Measurements from ENCODE around the gene ST7. TPM values are rescaled to one million over a fixed set of nuclear protein-coding genes. Genes with fewer than 3 reads are reported as not detected.
"Not testable (repeated sequence)": the region's sequence is repeated elsewhere in the genome, so short reads cannot be mapped to it uniquely, and the experiment has no call there.

Gene ST7
- total RNA-seq, 1 donor from 2014 or later, result 107 TPM

DNA sequence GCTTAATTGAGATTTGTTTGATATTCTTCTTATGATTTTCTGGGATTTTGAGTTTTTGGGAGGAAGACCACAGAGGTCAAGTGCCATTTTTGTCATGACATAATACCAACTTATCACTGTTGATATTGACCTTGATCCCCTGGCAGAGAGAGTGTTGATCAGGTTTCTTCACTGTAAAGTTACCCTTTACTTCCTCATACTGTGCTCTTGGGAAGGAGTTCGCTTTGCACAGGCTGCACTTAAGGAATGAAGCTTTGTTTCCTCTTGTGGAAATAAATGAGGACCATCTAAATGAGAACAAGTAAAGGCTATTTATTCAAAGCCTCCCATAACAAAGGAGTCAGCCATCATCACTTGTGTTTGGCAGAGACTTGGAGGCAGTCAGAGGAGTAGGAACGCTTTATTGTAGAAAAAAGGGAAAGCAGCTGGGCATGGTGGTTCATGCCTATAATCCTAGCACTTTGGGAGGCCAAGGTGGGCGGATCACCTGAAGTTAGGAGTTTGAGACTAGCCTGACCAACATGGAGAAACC is 16.1 kb downstream of the ST7 start:
- no peak for DNase-seq
- no peaks in the 10 kb centered on the region for H3K27me3 Mint-ChIP-seq (ENCODE audit: unreplicated experiment)
- H3K4me1 Mint-ChIP-seq (ENCODE audit: low read depth, unreplicated experiment), result peaks cover 27% of the 10 kb centered on the region
- no peak overlapping the region for H3K27ac Mint-ChIP-seq (ENCODE audit: unreplicated experiment)
- TF ChIP-seq, protein P1, sequence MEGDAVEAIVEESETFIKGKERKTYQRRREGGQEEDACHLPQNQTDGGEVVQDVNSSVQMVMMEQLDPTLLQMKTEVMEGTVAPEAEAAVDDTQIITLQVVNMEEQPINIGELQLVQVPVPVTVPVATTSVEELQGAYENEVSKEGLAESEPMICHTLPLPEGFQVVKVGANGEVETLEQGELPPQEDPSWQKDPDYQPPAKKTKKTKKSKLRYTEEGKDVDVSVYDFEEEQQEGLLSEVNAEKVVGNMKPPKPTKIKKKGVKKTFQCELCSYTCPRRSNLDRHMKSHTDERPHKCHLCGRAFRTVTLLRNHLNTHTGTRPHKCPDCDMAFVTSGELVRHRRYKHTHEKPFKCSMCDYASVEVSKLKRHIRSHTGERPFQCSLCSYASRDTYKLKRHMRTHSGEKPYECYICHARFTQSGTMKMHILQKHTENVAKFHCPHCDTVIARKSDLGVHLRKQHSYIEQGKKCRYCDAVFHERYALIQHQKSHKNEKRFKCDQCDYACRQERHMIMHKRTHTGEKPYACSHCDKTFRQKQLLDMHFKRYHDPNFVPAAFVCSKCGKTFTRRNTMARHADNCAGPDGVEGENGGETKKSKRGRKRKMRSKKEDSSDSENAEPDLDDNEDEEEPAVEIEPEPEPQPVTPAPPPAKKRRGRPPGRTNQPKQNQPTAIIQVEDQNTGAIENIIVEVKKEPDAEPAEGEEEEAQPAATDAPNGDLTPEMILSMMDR (IDR thresholded peaks at IDR 0.05; ENCODE audit: partially characterized antibody, unreplicated experiment), result no peak
- H3K9me3 Mint-ChIP-seq (ENCODE audit: unreplicated experiment), result no peaks in the 10 kb centered on the region
- no peaks in the 10 kb centered on the region for H3K36me3 Mint-ChIP-seq (ENCODE audit: unreplicated experiment)
- no peak overlapping the region for H3K4me3 Mint-ChIP-seq (ENCODE audit: unreplicated experiment)

DNA sequence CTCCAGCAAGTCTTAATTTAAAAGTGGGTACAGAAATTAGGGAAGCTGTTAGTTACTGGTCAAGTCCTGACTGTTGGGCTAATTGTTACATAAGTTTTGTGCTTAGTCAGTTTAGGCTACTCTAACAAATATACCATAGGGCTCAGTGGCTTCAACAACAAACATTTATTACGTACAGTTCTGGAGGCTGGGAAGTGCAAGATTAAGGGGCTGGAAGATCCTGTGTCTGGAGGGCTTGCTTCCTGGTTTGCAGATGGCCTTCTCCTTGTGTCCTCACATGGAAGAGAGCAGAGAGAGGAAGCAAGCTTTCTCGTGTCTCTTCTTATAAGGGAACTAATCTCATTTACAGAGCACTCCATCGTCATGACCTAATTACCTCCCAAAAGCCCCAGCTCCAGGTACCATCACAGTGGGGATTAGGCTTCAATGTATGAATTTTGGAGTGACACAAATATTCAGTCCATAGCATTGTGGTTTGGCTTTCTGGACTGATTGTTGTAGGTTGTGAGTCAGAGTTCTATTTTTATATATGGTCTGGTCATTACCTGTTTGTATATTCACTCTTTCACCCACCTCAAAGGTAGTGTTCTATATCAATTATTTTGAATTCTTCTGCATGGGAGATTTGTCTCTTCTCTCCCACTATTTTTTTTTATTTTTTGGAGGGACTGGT is 17.1 kb downstream of the ST7 start:
- peaks cover 2% of the 10 kb centered on the region for H3K9me3 Mint-ChIP-seq (ENCODE audit: unreplicated experiment)
- no peak overlapping the region for H3K4me3 Mint-ChIP-seq (ENCODE audit: unreplicated experiment)
- no peak for DNase-seq
- H3K27ac Mint-ChIP-seq (ENCODE audit: unreplicated experiment), result no peak overlapping the region
- no peaks in the 10 kb centered on the region for H3K36me3 Mint-ChIP-seq (ENCODE audit: unreplicated experiment)
- TF ChIP-seq, protein P1 (IDR thresholded peaks at IDR 0.05; ENCODE audit: partially characterized antibody, unreplicated experiment), result no peak
- H3K4me1 Mint-ChIP-seq (ENCODE audit: low read depth, unreplicated experiment), result peaks cover 27% of the 10 kb centered on the region
- no peaks in the 10 kb centered on the region for H3K27me3 Mint-ChIP-seq (ENCODE audit: unreplicated experiment)

DNA sequence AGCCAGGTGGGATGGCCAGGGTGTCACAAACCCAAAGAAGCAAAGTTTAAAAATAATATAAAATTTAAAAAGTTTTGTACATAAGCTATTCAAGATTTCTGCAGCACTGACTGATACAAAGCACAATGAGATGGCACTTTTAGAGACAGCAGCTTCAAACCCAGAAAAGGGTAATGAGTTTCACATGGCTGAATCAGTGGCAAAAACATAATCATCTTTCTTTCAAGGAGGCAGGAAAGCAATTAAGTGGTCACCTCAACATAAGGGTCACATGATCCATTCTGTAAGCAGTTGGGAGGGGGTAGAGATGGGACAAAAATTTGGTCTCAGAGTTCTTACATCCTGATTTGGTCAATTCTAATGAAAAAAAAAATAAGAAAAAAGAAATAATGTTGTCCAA is 17.9 kb downstream of the ST7 start:
- H3K9me3 Mint-ChIP-seq (ENCODE audit: unreplicated experiment); H3K36me3 Mint-ChIP-seq (ENCODE audit: unreplicated experiment); H3K27me3 Mint-ChIP-seq (ENCODE audit: unreplicated experiment); H3K27ac Mint-ChIP-seq (ENCODE audit: unreplicated experiment); DNase-seq; H3K4me3 Mint-ChIP-seq (ENCODE audit: unreplicated experiment): not testable (repeated sequence)
- peaks cover 27% of the 10 kb centered on the region for H3K4me1 Mint-ChIP-seq (ENCODE audit: low read depth, unreplicated experiment)

GRCh38 chr7:116971869-116972268 is 18.6 kb downstream of the ST7 start:
- DNase-seq, result peak; percentile 24
- Mint-ChIP-seq H3K27ac (ENCODE audit: unreplicated experiment) (no peak overlapping the region), H3K27me3 (ENCODE audit: unreplicated experiment) (no peaks in the 10 kb centered on the region), H3K4me3 (ENCODE audit: unreplicated experiment) (no peak overlapping the region), H3K4me1 (ENCODE audit: low read depth, unreplicated experiment) (peaks cover 27% of the 10 kb centered on the region), H3K9me3 (ENCODE audit: unreplicated experiment) (peaks cover 2% of the 10 kb centered on the region), H3K36me3 (ENCODE audit: unreplicated experiment) (no peaks in the 10 kb centered on the region)
- TF ChIP-seq, protein P1 (IDR thresholded peaks at IDR 0.05; ENCODE audit: partially characterized antibody, unreplicated experiment), result no peak

DNA sequence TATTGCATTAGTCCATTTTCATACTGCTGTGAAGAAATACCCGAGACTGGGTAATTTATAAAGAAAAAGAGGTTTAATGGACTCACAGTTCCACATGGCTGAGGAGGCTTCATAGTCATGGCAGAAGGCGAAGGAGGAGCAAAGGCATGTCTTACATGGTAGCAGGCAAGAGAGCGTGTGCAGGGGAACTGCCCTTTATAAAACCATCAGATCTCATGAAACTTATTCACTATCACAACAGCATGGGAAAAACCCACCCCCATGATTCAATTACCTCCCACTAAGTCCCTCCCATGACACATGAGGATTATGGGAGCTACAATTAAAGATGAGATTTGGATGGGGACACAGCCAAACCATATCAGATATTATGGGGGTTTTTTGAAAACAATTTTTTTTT is 21.7 kb downstream of the ST7 start:
- DNase-seq; H3K36me3 Mint-ChIP-seq (ENCODE audit: unreplicated experiment); H3K27ac Mint-ChIP-seq (ENCODE audit: unreplicated experiment); H3K4me3 Mint-ChIP-seq (ENCODE audit: unreplicated experiment); H3K9me3 Mint-ChIP-seq (ENCODE audit: unreplicated experiment); H3K27me3 Mint-ChIP-seq (ENCODE audit: unreplicated experiment): not testable (repeated sequence)
- H3K4me1 Mint-ChIP-seq (ENCODE audit: low read depth, unreplicated experiment), result peaks cover 13% of the 10 kb centered on the region

GRCh38 chr7:116977172-116977571 is 23.9 kb downstream of the ST7 start:
- TF ChIP-seq, protein P1 (IDR thresholded peaks at IDR 0.05; ENCODE audit: partially characterized antibody, unreplicated experiment), result no peak
- H3K27me3 Mint-ChIP-seq (ENCODE audit: unreplicated experiment), result no peaks in the 10 kb centered on the region
- no peak for DNase-seq
- H3K9me3 Mint-ChIP-seq (ENCODE audit: unreplicated experiment), result peaks cover 2% of the 10 kb centered on the region
- H3K4me1 Mint-ChIP-seq (ENCODE audit: low read depth, unreplicated experiment), result peaks cover 7% of the 10 kb centered on the region
- H3K4me3 Mint-ChIP-seq (ENCODE audit: unreplicated experiment), result no peak overlapping the region
- no peaks in the 10 kb centered on the region for H3K36me3 Mint-ChIP-seq (ENCODE audit: unreplicated experiment)
- no peak overlapping the region for H3K27ac Mint-ChIP-seq (ENCODE audit: unreplicated experiment)
